Measurements from ENCODE around the gene RGS9BP. TPM values are rescaled to one million over a fixed set of nuclear protein-coding genes. Genes with fewer than 3 reads are reported as not detected.
"Not testable (repeated sequence)": the region's sequence is repeated elsewhere in the genome, so short reads cannot be mapped to it uniquely, and the experiment has no call there.

Gene RGS9BP
- total RNA-seq, 1 donor from 2014 or later, result 0.21 TPM

DNA sequence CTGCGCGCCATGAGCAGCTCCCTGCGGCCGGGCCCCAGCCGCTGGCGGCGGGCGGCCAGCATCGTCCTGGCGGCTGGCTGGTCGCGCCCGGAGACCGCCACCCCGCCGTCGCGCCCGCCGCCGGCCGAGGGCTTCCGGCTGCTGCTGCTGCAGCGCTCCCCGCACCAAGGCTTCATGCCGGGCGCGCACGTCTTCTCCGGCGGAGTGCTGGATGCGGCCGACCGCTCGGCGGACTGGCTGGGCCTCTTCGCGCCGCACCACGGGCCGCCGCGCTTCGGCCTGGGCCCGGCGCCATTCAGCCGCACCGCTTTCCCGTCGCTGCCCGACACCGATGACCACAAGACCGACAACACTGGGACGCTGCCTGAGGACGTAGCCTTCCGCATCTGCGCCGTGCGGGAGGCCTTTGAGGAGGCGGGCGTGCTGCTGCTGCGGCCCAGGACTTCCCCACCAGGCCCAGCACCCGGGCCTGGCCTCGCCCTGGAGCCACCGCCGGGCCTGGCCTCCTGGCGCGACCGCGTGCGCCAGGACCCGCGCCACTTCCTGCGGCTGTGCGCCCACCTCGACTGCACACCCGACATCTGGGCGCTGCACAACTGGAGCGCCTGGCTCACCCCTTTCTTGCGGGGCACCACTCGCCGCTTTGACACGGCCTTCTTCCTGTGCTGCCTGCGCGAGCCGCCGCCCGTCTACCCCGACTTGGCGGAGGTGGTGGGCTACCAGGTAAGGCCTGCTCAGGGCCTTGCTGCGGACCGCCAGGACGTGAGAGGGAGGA, 16.5 kb downstream of the RGS9BP start:
- Mint-ChIP-seq H3K36me3 (ENCODE audit: low read depth) (peaks cover 46% of the 10 kb centered on the region), H3K4me3 (ENCODE audit: low read depth) (peak overlapping the region; percentile 95), H3K27ac (peak overlapping the region; percentile 94), H3K9me3 (peaks cover 4% of the 10 kb centered on the region), H3K27me3 (ENCODE audit: low read depth) (no peaks in the 10 kb centered on the region), H3K4me1 (ENCODE audit: low read depth) (peaks cover 47% of the 10 kb centered on the region)
- intact Hi-C loops (cut with micrococcal nuclease), result loop anchor here (1.0 to 5.0 kb wide), 4 partner anchors 17 to 485 kb away; partner anchors contain the start of genes ANKRD27, CEP89, FAAP24 and RGS9BP
- peak; percentile 59 for DNase-seq (ENCODE audit: low spot score)

DNA sequence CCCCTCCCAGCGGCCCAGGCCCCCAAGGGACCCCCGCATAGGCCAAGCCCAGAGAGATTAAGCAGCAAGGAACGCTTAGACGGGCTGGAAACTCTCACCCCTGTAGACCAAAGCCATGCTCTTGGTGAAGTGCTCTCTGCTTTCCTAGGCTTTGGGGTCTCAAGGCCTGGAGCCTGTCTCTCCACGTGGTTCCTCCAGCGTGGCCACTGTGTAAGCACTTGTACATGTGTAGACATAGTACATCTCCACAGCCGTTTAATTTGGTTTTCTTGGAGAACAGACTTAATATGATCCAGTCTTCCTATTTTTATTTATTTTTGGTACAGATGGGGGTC, 17.0 kb downstream of the RGS9BP start:
- no peaks in the 10 kb centered on the region for H3K27me3 Mint-ChIP-seq (ENCODE audit: low read depth)
- DNase-seq (ENCODE audit: low spot score), result no peak
- H3K36me3 Mint-ChIP-seq (ENCODE audit: low read depth), result peaks cover 52% of the 10 kb centered on the region
- peaks cover 50% of the 10 kb centered on the region for H3K4me1 Mint-ChIP-seq (ENCODE audit: low read depth)
- H3K4me3 Mint-ChIP-seq (ENCODE audit: low read depth), result peak overlapping the region; percentile 95
- intact Hi-C loops (cut with micrococcal nuclease), result loop anchor here (5.0 kb wide), 3 partner anchors 280 to 485 kb away; partner anchors contain the start of genes CEP89 and FAAP24
- H3K9me3 Mint-ChIP-seq, result peaks cover 4% of the 10 kb centered on the region
- H3K27ac Mint-ChIP-seq, result peak overlapping the region; percentile 94

DNA sequence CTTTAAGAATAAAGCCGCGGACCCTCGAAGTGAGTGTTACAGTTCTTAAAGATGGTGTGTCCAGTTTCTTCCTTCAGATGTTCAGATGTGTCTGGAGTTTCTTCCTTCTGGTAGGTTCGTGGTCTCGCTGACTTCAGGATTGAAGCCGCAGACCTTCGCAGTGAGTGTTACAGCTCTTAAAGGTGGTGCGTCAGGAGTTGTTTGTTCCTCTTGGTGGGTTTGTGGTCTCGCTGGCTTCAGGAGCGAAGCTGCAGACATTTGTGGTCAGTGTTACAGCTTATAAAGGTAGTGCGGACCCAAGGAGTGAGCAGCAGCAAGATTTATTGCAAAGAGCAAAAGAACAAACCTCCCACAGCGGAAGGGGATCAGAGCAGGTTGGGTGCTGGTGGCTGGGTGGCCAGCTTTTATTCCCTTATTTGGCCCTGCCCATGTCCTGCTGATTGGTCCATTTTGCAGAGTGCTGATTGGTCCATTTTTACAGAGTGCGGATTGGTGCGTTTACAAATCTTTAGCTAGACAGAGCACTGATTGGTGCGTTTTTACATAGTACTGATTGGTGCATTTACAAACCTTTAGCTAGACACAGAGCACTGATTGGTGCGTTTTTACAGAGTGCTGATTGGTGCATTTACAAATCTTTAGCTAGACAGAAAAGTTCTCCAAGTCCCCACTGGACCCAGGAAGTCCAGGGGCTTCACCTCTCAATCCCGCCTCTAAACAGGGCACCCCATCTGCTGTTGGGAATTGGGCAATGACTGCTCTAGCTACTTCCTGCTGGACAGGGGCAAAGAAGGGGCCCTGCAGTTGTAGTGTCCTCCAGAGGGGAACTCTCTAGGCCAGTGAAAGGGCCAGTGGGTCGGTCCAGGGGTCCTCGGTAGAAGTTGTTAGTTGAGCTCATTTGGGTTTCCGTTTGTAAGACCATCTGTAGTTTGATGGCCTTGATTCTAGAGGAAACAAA, 17.8 kb downstream of the RGS9BP start:
- H3K4me1 Mint-ChIP-seq (ENCODE audit: low read depth), result peaks cover 52% of the 10 kb centered on the region
- H3K9me3 Mint-ChIP-seq; H3K27me3 Mint-ChIP-seq (ENCODE audit: low read depth): not testable (repeated sequence)
- DNase-seq (ENCODE audit: low spot score), result peak; percentile 25
- peaks cover 59% of the 10 kb centered on the region for H3K36me3 Mint-ChIP-seq (ENCODE audit: low read depth)
- H3K27ac Mint-ChIP-seq, result peak overlapping the region; percentile 94
- intact Hi-C loops (cut with micrococcal nuclease), result loop anchor here (5.0 kb wide), 3 partner anchors 279 to 484 kb away; partner anchors contain the start of genes CEP89 and FAAP24
- peak overlapping the region; percentile 95 for H3K4me3 Mint-ChIP-seq (ENCODE audit: low read depth)

DNA sequence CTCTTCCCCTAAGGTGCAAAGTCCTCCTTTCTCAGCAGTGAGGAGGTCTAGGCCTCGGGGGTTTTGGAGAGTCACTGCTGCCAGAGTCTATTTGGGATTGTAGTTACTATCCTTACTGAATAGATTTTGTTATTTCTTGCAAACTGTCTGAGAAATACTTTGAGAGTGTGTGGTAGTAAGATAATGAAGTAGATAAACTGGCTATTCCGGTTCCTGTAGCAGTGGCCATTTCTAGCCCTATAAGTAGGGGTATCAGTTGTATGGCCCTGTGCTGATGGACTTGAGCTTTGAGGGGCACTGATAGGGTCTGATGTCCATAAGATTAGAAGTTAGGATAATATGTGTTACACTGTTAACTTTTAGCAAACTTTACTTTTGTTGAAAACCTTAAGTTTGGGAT, 18.7 kb downstream of the RGS9BP start:
- H3K36me3 Mint-ChIP-seq (ENCODE audit: low read depth), result peaks cover 68% of the 10 kb centered on the region

DNA sequence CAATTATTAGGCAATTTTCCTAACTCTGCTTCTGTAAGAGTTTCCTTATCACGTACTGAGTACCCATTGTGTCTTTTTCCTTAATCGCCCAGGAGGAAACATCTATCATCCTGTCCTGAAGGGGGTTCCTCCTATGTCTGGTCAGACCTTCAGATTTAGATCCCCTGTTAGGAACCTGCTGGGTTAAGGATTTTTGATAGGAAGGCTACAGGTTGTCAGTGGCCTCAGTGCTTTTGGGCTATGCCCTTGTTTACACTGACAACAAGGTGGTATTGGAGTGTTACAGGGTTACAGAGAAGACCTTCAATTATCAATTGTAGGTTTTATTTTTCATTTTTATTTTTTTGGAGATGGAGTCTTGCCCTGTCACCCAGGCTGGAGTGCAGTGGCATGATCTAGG, 19.2 kb downstream of the RGS9BP start:
- Mint-ChIP-seq H3K4me1 (ENCODE audit: low read depth) (peaks cover 52% of the 10 kb centered on the region), H3K4me3 (ENCODE audit: low read depth) (peak overlapping the region; percentile 95), H3K36me3 (ENCODE audit: low read depth) (peaks cover 73% of the 10 kb centered on the region)
- H3K9me3 Mint-ChIP-seq; H3K27ac Mint-ChIP-seq; H3K27me3 Mint-ChIP-seq (ENCODE audit: low read depth); DNase-seq (ENCODE audit: low spot score): not testable (repeated sequence)
- intact Hi-C loops (cut with micrococcal nuclease), result loop anchor here (5.0 kb wide), 3 partner anchors 277 to 482 kb away; partner anchors contain the start of genes CEP89 and FAAP24

More for the DNA sequence above, 18.7 kb downstream of the RGS9BP start:
- Mint-ChIP-seq H3K4me1 (ENCODE audit: low read depth) (peaks cover 52% of the 10 kb centered on the region), H3K4me3 (ENCODE audit: low read depth) (peak overlapping the region; percentile 95)
- intact Hi-C loops (cut with micrococcal nuclease), result loop anchor here (5.0 kb wide), 3 partner anchors 278 to 483 kb away; partner anchors contain the start of genes CEP89 and FAAP24
- not testable (repeated sequence) for H3K9me3 Mint-ChIP-seq; DNase-seq (ENCODE audit: low spot score); H3K27ac Mint-ChIP-seq; H3K27me3 Mint-ChIP-seq (ENCODE audit: low read depth)

DNA sequence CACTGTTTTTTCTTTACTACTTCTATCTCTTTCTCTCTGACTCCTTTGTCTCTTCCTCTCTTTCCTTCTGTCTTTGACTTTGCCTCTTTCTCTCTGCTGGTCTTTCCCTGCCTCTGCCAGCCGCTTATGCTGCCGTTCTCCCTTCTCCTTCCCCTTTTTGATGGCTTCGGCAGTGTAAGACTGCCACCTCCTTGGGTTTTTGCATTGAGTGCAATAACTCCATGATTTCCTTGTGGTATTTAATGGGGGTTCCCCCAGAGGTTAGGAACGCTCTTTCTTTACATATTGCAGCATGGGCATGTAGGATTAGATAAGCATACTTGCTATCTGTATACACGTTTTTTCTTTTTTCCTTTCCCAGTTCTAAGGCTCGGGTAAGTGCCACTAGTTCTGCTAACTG, 19.9 kb downstream of the RGS9BP start:
- H3K4me1 Mint-ChIP-seq (ENCODE audit: low read depth), result peaks cover 54% of the 10 kb centered on the region
- H3K9me3 Mint-ChIP-seq; H3K27ac Mint-ChIP-seq; H3K27me3 Mint-ChIP-seq (ENCODE audit: low read depth); intact Hi-C loops (cut with micrococcal nuclease); DNase-seq (ENCODE audit: low spot score): not testable (repeated sequence)
- H3K4me3 Mint-ChIP-seq (ENCODE audit: low read depth), result peak overlapping the region; percentile 71
- peaks cover 80% of the 10 kb centered on the region for H3K36me3 Mint-ChIP-seq (ENCODE audit: low read depth)

DNA sequence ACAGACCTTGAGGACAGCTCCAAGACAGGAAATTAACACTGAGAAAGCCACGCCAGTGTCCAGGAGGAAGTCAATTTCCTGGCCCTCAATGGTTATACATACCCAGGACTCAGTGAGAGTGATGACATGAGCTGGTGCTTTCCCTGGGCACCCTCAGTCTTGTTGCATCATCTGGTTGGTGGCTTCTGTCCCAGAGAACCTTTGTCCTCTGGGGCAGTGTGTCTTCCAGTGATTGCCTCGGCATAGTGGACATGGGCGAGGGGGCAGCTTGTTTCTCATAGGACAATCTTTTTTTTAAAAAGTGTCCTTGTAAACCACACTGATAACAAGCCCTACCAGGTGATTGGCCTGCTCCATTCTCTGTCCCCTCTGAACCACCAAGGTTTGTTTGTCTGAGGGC, 21.1 kb downstream of the RGS9BP start:
- Mint-ChIP-seq H3K4me1 (ENCODE audit: low read depth) (peaks cover 44% of the 10 kb centered on the region), H3K36me3 (ENCODE audit: low read depth) (peaks cover 89% of the 10 kb centered on the region)
- H3K27me3 Mint-ChIP-seq (ENCODE audit: low read depth); H3K27ac Mint-ChIP-seq; DNase-seq (ENCODE audit: low spot score); H3K9me3 Mint-ChIP-seq; intact Hi-C loops (cut with micrococcal nuclease); H3K4me3 Mint-ChIP-seq (ENCODE audit: low read depth): not testable (repeated sequence)

DNA sequence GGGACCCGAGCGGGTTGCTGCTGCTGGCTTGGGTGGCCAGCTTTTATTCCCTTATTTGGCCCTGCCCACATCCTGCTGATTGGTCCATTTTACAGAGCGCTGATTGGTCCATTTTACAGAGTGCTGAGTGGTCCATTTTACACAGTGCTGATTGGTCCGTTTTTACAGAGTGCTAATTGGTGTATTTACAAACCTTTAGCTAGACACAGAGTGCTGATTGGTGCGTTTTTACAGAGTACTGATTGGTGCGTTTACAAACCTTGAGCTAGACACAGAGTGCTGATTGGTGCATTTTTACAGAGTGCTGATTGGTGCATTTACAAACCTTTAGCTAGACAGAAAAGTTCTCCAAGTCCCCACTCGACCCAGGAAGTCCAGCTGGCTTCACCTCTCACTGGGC, 24.5 kb downstream of the RGS9BP start:
- DNase-seq (ENCODE audit: low spot score); H3K4me3 Mint-ChIP-seq (ENCODE audit: low read depth); H3K27ac Mint-ChIP-seq; H3K27me3 Mint-ChIP-seq (ENCODE audit: low read depth): not testable (repeated sequence)
- intact Hi-C loops (cut with micrococcal nuclease), result loop anchor here (10.0 kb wide), 1 partner anchor 95 kb away; no protein-coding TSS in a partner anchor
- Mint-ChIP-seq H3K9me3 (peaks cover 25% of the 10 kb centered on the region), H3K4me1 (ENCODE audit: low read depth) (peaks cover 23% of the 10 kb centered on the region), H3K36me3 (ENCODE audit: low read depth) (peaks cover 98% of the 10 kb centered on the region)

DNA sequence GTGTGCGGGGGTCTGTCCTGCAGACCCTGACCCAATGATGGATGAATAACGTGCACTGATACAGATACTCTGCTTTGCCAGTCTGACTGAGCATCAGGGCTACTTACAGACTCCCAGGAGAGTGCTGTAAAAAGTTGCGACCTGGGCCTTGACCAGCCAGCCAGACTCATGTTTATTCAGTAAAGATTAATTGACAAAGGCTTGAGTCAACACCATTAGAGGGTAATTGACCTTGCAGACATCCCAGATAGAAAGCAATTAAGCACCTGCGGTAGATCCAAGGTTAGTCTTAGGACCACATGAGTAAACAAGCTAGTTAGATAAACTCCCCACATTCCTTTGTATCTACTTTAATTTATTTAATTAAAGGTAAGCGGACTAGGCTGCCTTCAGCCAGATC, 26.4 kb downstream of the RGS9BP start:
- peaks cover 9% of the 10 kb centered on the region for H3K4me1 Mint-ChIP-seq (ENCODE audit: low read depth)

DNA sequence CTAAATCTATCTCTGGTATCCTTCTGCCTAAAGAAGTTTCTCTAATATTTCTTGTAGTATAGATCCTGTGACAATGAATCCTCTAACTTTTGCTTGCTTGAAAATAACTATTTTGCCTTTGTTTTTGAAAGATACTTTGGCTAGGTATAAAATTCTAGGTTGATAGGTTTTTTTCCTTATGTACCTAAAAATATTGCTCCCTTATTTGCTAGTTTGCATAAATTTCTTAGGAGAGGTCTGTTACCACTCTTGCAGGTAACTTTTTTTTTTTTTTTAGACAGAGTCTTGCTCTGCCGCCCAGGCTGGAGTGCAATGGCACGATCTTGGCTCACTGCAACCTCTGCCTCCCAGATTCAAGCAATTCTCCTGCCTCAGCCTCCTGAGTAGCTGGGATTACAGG, 28.4 kb downstream of the RGS9BP start:
- not testable (repeated sequence) for H3K27me3 Mint-ChIP-seq (ENCODE audit: low read depth); H3K4me3 Mint-ChIP-seq (ENCODE audit: low read depth); H3K27ac Mint-ChIP-seq; DNase-seq (ENCODE audit: low spot score)
- Mint-ChIP-seq H3K4me1 (ENCODE audit: low read depth) (peaks cover 14% of the 10 kb centered on the region), H3K9me3 (peaks cover 29% of the 10 kb centered on the region), H3K36me3 (ENCODE audit: low read depth) (peaks cover 89% of the 10 kb centered on the region)
- intact Hi-C loops (cut with micrococcal nuclease), result loop anchor here (10.0 kb wide), 1 partner anchor 91 kb away; no protein-coding TSS in a partner anchor

More for the DNA sequence above, 26.4 kb downstream of the RGS9BP start:
- no peak for DNase-seq (ENCODE audit: low spot score)
- intact Hi-C loops (cut with micrococcal nuclease), result loop anchor here (10.0 kb wide), 1 partner anchor 93 kb away; no protein-coding TSS in a partner anchor
- H3K27me3 Mint-ChIP-seq (ENCODE audit: low read depth), result no peaks in the 10 kb centered on the region
- peaks cover 29% of the 10 kb centered on the region for H3K9me3 Mint-ChIP-seq
- H3K27ac Mint-ChIP-seq, result no peak overlapping the region
- H3K4me3 Mint-ChIP-seq (ENCODE audit: low read depth), result no peak overlapping the region
- H3K36me3 Mint-ChIP-seq (ENCODE audit: low read depth), result peaks cover 98% of the 10 kb centered on the region

DNA sequence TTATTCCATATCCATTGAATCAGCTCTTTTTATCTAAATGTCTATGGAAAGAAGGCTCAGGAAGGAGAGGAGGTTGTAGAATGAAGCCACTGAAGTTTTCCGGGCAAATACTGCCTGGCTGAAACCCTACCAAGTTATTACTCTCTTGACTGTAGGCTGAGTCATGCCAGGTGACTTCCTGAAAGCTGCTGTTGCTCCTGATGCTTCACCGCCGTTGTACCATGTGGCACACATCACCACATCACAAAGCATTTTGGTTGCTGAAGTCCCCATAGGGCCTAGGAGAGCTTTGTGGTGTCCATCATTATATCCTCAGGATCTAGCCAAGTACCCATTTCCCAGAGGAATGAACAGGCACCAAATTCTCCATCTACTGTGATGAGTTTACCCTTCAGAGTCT, 32.8 kb downstream of the RGS9BP start:
- H3K27ac Mint-ChIP-seq, result peak overlapping the region; percentile 42
- H3K27me3 Mint-ChIP-seq (ENCODE audit: low read depth), result no peaks in the 10 kb centered on the region
- peaks cover 64% of the 10 kb centered on the region for H3K36me3 Mint-ChIP-seq (ENCODE audit: low read depth)
- H3K4me3 Mint-ChIP-seq (ENCODE audit: low read depth), result no peak overlapping the region
- peaks cover 14% of the 10 kb centered on the region for H3K9me3 Mint-ChIP-seq
- no peak for DNase-seq (ENCODE audit: low spot score)
- intact Hi-C loops (cut with micrococcal nuclease), result loop anchor here (10.0 kb wide), 1 partner anchor 86 kb away; no protein-coding TSS in a partner anchor
- H3K4me1 Mint-ChIP-seq (ENCODE audit: low read depth), result peaks cover 14% of the 10 kb centered on the region

DNA sequence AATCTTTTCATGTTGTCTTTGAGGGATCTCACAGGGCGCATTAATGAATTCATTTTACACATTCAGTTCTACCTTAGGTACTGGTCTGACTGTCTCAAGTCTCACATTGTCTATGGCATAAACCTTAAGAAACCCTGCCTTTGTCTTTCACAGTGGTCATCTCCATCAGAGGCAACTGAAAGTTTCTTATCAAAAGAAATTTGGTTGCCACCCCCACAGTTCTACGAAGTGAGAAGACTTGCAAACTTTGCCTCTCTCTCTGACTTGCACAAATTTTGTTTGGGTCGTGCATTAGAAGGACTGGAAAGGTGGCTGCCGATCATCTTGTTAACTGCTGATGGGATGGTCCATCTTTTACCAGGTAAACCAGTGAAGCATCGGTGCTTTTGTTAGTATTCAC, 33.4 kb downstream of the RGS9BP start:
- DNase-seq (ENCODE audit: low spot score), result no peak
- peaks cover 10% of the 10 kb centered on the region for H3K9me3 Mint-ChIP-seq
- H3K27me3 Mint-ChIP-seq (ENCODE audit: low read depth), result no peaks in the 10 kb centered on the region
- H3K36me3 Mint-ChIP-seq (ENCODE audit: low read depth), result peaks cover 61% of the 10 kb centered on the region
- peak overlapping the region; percentile 42 for H3K27ac Mint-ChIP-seq
- peaks cover 14% of the 10 kb centered on the region for H3K4me1 Mint-ChIP-seq (ENCODE audit: low read depth)
- H3K4me3 Mint-ChIP-seq (ENCODE audit: low read depth), result no peak overlapping the region
- intact Hi-C loops (cut with micrococcal nuclease), result loop anchor here (10.0 kb wide), 1 partner anchor 86 kb away; no protein-coding TSS in a partner anchor
